Measurements from ENCODE around the gene ZBED5. TPM values are rescaled to one million over a fixed set of nuclear protein-coding genes. Genes with fewer than 3 reads are reported as not detected.

ZBED5 gene
- total and polyA plus RNA-seq, 9 of the 15 experiments (the other 6 are each of a cell fraction or from before 2014, with no cell fraction given) = 12.4 to 70.7 (median 26.8) TPM

DNA sequence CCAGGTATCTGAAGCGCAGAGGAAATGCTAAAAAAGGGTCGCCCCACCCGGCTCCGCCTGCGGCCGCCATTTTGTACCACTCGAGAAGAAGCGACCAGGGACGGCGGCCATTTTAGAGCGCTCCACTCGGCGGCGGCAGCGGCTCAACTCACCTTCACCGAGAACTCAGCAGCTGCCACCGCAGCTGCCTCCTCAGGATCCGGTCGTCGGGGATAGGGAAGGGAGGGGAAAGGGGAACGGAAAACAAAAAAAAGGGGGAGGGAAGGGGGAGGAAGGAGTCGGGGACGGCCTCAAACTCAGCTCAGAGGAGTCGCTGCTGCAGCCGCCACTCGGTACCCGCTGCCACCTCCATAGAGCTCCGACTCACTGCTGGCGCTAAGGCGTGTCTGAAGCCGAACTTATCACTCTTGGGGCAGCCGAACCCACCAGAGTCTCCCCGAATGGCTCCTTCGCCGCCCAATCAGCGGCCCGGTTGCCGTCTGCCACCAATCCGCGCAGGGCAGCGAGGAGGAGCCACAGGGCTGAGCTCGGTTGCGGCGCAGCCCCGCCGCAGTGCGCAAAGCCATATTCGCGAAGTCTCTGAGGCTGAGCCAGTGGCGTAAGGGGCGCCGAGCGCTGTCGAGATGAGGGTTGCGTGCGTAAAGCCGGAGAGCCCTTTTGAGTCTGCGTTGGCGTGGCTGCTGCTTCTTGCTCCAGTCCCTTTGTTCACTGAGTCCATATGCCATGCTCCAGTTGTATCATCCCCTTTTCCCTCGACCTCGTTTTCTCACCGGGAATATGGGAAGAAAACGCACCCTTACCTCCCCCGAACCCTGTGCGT, 49.1 kb downstream of the ZBED5 start, which contains the start of gene EIF4G2 (continued):
- TF ChIP-seq, protein P1, sequence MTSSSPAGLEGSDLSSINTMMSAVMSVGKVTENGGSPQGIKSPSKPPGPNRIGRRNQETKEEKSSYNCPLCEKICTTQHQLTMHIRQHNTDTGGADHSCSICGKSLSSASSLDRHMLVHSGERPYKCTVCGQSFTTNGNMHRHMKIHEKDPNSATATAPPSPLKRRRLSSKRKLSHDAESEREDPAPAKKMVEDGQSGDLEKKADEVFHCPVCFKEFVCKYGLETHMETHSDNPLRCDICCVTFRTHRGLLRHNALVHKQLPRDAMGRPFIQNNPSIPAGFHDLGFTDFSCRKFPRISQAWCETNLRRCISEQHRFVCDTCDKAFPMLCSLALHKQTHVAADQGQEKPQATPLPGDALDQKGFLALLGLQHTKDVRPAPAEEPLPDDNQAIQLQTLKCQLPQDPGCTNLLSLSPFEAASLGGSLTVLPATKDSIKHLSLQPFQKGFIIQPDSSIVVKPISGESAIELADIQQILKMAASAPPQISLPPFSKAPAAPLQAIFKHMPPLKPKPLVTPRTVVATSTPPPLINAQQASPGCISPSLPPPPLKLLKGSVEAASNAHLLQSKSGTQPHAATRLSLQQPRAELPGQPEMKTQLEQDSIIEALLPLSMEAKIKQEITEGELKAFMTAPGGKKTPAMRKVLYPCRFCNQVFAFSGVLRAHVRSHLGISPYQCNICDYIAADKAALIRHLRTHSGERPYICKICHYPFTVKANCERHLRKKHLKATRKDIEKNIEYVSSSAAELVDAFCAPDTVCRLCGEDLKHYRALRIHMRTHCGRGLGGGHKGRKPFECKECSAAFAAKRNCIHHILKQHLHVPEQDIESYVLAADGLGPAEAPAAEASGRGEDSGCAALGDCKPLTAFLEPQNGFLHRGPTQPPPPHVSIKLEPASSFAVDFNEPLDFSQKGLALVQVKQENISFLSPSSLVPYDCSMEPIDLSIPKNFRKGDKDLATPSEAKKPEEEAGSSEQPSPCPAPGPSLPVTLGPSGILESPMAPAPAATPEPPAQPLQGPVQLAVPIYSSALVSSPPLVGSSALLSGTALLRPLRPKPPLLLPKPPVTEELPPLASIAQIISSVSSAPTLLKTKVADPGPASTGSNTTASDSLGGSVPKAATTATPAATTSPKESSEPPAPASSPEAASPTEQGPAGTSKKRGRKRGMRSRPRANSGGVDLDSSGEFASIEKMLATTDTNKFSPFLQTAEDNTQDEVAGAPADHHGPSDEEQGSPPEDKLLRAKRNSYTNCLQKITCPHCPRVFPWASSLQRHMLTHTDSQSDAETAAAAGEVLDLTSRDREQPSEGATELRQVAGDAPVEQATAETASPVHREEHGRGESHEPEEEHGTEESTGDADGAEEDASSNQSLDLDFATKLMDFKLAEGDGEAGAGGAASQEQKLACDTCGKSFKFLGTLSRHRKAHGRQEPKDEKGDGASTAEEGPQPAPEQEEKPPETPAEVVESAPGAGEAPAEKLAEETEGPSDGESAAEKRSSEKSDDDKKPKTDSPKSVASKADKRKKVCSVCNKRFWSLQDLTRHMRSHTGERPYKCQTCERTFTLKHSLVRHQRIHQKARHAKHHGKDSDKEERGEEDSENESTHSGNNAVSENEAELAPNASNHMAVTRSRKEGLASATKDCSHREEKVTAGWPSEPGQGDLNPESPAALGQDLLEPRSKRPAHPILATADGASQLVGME (CRISPR knock-in tag; IDR thresholded peaks at IDR 0.05) = 0 out of 2 replicates have a peak, but pooled peaks have one; percentile 28
- TF ChIP-seq CSDE1 (IDR thresholded peaks at IDR 0.05) = peak; percentile 50 to 91; a peak in 3 of 4 replicates
- TF ChIP-seq ZNF311 (CRISPR knock-in tag; IDR thresholded peaks at IDR 0.05) = no peak
- 0 out of 2 replicates have a peak, but pooled peaks have one; percentile 18 for TF ChIP-seq SMARCC2 (IDR thresholded peaks at IDR 0.05; ENCODE audit: low read depth)
- no peak for TF ChIP-seq HDGF (IDR thresholded peaks at IDR 0.05)
- TF ChIP-seq, protein P2, sequence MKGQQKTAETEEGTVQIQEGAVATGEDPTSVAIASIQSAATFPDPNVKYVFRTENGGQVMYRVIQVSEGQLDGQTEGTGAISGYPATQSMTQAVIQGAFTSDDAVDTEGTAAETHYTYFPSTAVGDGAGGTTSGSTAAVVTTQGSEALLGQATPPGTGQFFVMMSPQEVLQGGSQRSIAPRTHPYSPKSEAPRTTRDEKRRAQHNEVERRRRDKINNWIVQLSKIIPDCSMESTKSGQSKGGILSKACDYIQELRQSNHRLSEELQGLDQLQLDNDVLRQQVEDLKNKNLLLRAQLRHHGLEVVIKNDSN (CRISPR knock-in tag; IDR thresholded peaks at IDR 0.05) = no peak; the same call in 1 of the 2 replicates
- no peak for TF ChIP-seq COPS2 (conservative IDR thresholded peaks at IDR 0.05)
- no peak for TF ChIP-seq ARID2 (IDR thresholded peaks at IDR 0.05)
- 0 out of 2 replicates have a peak, but pooled peaks have one; percentile 44 for TF ChIP-seq NR4A1 (CRISPR knock-in tag; IDR thresholded peaks at IDR 0.05)
- no peak for TF ChIP-seq NR4A1 (tag; IDR thresholded peaks at IDR 0.05)
- peak in 1 of 2 experiments; percentile 11; a peak in 1 of 3 replicates for TF ChIP-seq CBX3 (IDR thresholded peaks at IDR 0.05; ENCODE audit: borderline replicate concordance in 1 of 2, low read length in 2 of 2)
- peak; percentile 73 for TF ChIP-seq FOS (IDR thresholded peaks at IDR 0.05; ENCODE audit: extremely low read depth, insufficient read length)
- TF ChIP-seq POLR3A (IDR thresholded peaks at IDR 0.05; ENCODE audit: borderline replicate concordance, extremely low read depth, insufficient read depth, insufficient read length) = no peak
- TF ChIP-seq SMARCA4 (IDR thresholded peaks at IDR 0.05) = peak; percentile 20; the same call in 1 of the 2 replicates
- TF ChIP-seq EZH2 (IDR thresholded peaks at IDR 0.05; ENCODE audit: borderline replicate concordance, low read depth, low read length) = no peak
- no peak for TF ChIP-seq KLF10 (CRISPR knock-in tag; IDR thresholded peaks at IDR 0.05)
- peak; percentile 54 for TF ChIP-seq NR2C1 (IDR thresholded peaks at IDR 0.05)
- no peak for TF ChIP-seq NR2C1 (tag; IDR thresholded peaks at IDR 0.05)
- no peak for TF ChIP-seq ZNF75A (CRISPR knock-in tag; IDR thresholded peaks at IDR 0.05)
- no peak for TF ChIP-seq ZBTB1 (CRISPR knock-in tag; IDR thresholded peaks at IDR 0.05; ENCODE audit: borderline replicate concordance, low read depth)
- TF ChIP-seq ZNF143 (CRISPR knock-in tag; IDR thresholded peaks at IDR 0.05) = no peak
- no peak for TF ChIP-seq NCOA6 (IDR thresholded peaks at IDR 0.05)
- TF ChIP-seq, protein P3, sequence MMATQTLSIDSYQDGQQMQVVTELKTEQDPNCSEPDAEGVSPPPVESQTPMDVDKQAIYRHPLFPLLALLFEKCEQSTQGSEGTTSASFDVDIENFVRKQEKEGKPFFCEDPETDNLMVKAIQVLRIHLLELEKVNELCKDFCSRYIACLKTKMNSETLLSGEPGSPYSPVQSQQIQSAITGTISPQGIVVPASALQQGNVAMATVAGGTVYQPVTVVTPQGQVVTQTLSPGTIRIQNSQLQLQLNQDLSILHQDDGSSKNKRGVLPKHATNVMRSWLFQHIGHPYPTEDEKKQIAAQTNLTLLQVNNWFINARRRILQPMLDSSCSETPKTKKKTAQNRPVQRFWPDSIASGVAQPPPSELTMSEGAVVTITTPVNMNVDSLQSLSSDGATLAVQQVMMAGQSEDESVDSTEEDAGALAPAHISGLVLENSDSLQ (IDR thresholded peaks at IDR 0.05) = peak; percentile 95
